Measurements from ENCODE around the gene RITA1.
A peak's percentile ranks its signal among the peaks of the same experiment; 100 is the strongest.
"Not testable (repeated sequence)": the region's sequence is repeated elsewhere in the genome, so short reads cannot be mapped to it uniquely, and the experiment has no call there.

RITA1 gene, protein sequence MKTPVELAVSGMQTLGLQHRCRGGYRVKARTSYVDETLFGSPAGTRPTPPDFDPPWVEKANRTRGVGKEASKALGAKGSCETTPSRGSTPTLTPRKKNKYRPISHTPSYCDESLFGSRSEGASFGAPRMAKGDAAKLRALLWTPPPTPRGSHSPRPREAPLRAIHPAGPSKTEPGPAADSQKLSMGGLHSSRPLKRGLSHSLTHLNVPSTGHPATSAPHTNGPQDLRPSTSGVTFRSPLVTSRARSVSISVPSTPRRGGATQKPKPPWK

DNA sequence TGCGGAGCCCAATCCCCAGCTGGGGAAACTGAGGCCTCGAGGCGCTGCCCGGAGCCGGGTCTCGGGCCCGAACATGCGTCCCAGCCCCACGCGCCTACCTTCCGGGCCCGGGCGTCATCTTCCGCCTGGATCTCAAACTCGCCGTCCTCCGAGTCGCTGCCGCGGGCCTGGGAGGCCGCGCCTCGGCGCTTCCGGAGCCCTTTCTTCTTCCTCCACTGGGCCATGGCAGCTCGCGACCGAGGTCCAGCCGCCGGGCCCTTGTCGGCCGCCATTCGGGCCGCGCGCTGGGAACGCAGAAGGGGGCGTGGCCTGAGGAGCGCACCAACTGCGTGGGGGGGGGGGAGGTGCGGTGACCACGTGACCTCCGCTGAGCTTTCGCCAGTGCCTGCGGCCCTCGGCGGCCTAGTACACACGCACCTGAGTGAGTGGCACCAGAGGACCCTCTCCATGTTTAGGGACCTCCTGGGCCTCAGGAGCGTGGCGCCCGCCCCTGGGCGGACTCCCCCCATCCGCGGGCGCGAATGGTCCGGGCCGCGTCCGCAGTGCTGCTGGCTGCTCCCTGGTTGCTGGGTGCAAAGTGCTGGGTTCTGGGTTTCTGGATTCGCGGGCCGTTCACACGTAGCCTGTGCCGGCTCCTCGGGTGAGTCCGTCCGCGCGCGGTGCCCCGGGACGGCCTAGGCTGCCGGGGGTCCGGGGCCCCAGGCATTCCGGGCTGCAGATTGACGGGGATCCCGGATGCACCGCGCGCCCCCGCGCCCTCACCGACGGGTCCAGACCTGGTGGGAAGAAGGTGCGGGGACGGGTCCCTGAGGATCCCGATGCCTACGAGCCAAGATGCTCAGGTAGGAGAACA lies at the start of gene RITA1, which contains the start of gene DDX54:
Gene RITA1 (plus strand): TSS at position 542 of the 853 bp plus-strand sequence. CDS start 1,026 bp downstream, outside the sequence.
Gene DDX54 (minus strand): TSS at position 299 of the 853 bp plus-strand sequence. CDS start 27 bp downstream, at position 272.
- peak; percentile 88 for DNase-seq (ENCODE audit: low spot score)

GRCh38 chr12:113136128-113136989 lies 49.2 kb upstream of the RITA1 start:
- DNase-seq (ENCODE audit: low spot score) = no peak

DNA sequence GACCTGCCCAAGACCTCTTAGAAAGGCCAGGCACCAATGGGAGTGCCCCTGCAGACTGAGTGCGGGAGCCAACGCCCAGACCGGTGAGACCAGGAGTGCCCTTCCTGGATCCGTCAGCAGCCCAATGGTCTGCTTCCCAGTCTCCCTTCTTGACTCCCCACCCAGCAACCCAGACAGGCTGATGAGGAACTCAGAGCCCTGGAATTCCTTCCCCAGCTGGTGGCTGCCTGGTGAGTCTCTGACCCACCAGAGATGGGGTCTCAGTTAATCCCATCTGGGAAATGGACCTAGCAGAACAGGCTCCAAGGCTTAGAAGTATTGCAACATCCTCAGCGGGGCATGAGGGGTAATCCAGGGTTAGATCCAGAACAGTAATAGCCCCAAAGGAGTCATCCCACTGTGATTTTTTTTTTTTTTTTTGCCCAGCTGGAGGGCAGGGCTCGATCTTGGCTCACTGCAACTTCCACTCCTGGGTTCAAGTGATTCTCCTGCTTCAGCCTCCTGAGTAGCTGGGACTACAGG lies 48.5 kb upstream of the RITA1 start:
- no peak for DNase-seq (ENCODE audit: low spot score)

DNA sequence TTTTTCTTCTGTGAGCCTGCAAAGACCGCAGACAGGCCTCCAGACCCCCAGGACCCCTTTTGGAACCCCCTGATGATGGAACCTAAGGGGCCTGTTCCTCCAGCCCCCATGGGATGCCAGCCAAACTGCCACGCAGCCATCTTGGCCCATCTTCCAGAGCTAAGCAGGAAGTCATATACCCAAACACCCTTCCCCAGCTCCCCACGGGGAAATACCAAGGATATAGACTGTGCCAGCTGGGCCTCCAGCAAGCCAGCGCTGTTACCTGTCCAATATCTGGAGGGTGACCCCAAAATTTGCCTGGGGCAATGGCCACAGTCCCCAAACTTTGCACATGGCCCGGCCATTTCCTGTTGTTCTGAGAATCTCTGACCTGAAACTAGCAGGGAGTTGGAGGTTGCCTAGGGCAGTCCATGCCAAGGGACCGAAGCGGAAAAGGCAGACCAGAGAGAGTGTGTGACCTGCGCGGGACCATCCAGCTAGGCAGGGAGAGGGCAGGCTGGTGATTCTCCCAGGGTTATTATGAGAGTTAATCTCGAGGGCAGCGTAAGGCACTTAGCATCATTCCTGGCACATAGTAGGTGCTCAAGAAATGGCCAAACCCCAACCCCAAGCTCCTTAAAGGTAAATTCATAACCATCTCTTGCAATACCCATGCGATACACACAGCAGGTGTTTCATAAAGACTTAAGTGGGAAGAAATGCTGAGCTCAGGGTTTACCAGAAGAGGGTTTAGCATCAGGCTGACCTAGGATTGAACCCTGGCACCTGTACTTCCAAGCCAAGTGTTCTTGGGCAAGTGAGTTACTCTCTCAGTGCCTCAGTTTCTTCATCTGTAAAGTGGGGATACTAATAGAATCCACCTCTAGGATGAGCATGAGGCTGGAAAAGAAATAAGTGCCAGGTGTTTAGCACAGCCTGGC lies 47.4 kb upstream of the RITA1 start:
- DNase-seq (ENCODE audit: low spot score) = no peak

DNA sequence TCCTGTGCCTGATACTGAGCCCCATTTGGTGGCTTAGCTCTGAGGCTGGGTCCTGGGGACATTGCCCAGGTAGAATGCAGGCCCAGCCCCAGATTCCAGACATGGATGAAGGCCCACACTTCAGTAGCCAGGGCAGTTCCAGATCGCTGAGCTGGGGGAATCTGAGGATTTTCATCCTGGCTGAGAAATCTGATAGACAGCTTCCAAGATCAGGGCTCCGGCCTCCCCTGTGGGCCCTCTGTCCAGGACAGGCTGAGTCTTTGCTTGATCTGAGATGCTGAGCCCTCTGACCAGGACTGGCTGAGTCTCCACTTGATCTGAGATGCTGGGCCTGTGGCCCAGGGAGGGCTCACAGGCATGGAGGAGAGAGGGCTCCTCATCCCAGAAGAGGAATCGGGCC lies 46.7 kb upstream of the RITA1 start:
- DNase-seq (ENCODE audit: low spot score) = no peak

GRCh38 chr12:113140706-113141105 lies 44.8 kb upstream of the RITA1 start:
- no peak for DNase-seq (ENCODE audit: low spot score)

DNA sequence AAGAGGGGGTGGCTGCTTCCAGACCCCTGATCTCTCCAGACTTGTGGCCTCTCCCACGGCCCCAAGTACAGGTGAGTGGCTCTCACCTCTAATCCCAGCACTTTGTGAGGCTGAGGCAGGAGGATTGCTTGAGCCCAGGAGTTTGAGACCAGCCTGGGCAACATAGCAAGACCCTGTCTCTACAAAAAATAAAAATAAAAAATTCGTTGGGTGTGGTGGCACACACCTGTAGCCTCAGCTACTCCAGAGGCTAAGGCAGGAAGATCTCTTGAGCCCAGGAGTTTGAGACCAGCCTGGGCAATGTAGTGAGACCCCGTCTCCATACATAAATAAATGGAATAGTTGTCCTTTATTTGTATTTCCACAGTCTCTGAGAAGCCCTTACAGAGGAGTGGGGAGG lies 43.8 kb upstream of the RITA1 start:
- not testable (repeated sequence) for DNase-seq (ENCODE audit: low spot score)

DNA sequence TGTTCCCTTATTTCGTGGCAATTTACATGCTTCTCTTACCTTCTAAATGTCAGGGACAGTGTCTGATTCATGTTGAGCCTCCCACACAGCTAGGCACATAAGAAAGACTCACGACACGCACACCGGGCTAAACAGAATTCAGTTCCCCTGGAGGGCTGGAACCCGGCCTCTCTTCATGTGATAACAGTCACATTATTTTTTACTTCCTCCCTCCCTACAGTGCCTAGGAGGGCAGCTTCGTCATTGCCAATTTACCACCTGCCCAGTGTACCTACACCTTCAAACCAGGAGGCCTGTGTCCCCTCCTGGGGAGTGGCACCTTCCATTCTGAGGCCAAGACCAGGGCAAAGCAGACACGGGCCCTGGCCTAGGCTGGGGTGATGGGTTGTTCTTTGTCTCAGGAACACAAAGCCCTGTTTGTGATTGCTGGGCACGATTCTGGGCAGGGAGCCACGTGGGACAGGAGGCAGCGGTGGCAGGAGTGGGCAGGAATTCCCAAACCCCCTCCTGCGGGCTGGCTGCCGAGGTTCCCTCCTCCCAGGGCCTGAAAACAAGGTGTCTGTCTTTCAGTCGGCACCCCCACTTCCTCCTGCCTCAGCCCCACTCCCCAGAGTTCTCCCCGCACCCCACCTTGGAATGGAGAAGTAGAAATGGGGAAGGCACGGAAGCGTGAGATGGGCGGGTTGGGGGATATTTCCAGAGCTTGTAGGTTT lies 43.2 kb upstream of the RITA1 start:
- DNase-seq (ENCODE audit: low spot score) = no peak

- no peak for DNase-seq (ENCODE audit: low spot score)
Observed at GRCh38 chr12:113142886-113143332, 42.6 kb upstream of the RITA1 start.

GRCh38 chr12:113143959-113144358 lies 41.6 kb upstream of the RITA1 start:
- no peak for DNase-seq (ENCODE audit: low spot score)

- no peak for DNase-seq (ENCODE audit: low spot score)
Observed at GRCh38 chr12:113144806-113145205, 40.7 kb upstream of the RITA1 start.

DNA sequence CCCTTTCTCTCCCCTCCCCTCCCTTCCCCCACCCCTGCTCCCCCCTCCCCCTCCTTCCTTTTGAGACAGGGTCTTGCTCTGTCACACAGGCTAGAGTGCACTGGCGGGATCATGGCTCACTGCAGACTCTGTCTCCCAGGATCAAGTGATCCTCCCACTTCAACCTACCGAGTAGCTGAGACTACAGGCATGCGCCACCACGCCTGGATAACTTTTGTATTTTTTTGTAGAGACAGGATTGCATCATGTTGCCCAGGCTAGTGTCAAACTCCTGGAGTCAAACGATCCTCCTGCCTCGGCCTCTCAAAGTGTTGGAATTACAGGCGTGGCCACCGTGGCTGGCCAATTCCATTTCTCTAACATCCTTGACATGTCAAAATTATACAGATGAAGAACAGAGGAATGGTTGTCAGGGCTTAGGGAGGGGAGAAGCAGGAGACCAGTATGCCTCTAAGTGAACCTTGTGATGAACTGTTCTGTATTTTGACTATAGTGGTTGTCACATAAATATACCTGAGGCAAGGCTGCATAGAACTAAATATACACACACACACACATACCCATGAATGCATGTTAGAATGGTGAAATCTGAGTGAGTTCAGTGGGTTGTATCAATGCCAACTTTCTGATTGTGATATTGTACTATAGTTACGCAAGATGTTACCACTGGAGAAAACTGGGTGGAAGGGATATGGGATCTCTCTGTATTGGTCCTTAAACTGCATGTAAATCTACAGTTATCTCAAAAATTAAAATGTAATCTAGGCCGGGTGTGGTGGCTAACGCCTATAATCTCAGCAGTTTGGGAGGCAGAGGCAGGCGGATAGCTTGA lies 39.6 kb upstream of the RITA1 start:
- no peak for DNase-seq (ENCODE audit: low spot score)

- DNase-seq (ENCODE audit: low spot score) = no peak
Observed at GRCh38 chr12:113146999-113147398, 38.5 kb upstream of the RITA1 start.

GRCh38 chr12:113149361-113150150 lies 36.0 kb upstream of the RITA1 start, which contains the start of gene CFAP73:
TSS of gene CFAP73 (plus strand) at chr12:113149724. CDS start at chr12:113149858, 134 bp downstream.
- DNase-seq (ENCODE audit: low spot score) = no peak

DNA sequence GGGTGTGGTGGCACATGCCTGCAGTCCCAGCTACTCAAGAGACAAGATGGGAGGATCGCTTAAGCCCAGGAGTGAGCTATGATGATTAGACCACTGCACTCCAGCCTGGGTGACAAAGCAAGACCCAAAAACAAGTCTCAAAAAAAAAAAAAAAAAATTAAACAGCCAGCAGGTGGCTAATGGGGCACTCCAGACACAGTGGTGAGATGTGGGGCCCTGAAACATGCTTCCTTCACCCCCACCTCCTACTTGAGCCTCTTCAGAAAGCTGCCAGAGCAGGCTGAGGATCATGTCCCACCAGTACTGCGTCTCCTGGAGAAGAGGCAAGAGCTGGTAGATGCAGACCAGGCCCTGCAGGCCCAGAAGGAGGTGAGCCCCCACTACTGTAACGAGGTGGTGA lies 33.9 kb upstream of the RITA1 start:
- no peak for DNase-seq (ENCODE audit: low spot score)

GRCh38 chr12:113152196-113152834 lies 33.2 kb upstream of the RITA1 start:
- DNase-seq (ENCODE audit: low spot score) = no peak
